Activated CD4-positive, alpha-beta T cell treated with anti-CD3 and anti-CD28 coated beads, Interleukin-2, amount 10 ng/mL, durations not matched to agents 7 days and 5 days (primary cell): ENCODE measurements around the gene MT2A. TPM values are rescaled to one million over a fixed set of nuclear protein-coding genes. Genes with fewer than 3 reads are reported as not detected.

Source experiments
- CTCF ChIA-PET: fragments of 350-600 bp; sonication (Branson Sonifier 250); formaldehyde crosslinking; loops from one replicate; lab custom pipeline; 2021; ENCODE audit warnings: antibody characterized with exemption; lab: Charles Lee
- POLR2A ChIA-PET: fragments of 350-600 bp; sonication (Branson Sonifier 250); formaldehyde crosslinking; loops from one replicate; lab custom pipeline; 2021; ENCODE audit warnings: antibody characterized with exemption; lab: Charles Lee
- DNase-seq: peaks from one replicate; pipeline ENCODE4 v3.0.0-alpha.2; 2020
- H3K27ac Mint-ChIP-seq: one replicate; pipeline ENCODE4 v1.8.0; 2021; ENCODE audit warnings: mild to moderate bottlenecking, moderate library complexity, mixed read lengths
- H3K27me3 Mint-ChIP-seq: one replicate; pipeline ENCODE4 v1.8.0; 2021; ENCODE audit warnings: mixed read lengths
- H3K36me3 Mint-ChIP-seq: one replicate; pipeline ENCODE4 v1.8.0; 2021; ENCODE audit warnings: low read depth, mixed read lengths
- H3K4me1 Mint-ChIP-seq: one replicate; pipeline ENCODE4 v1.8.0; 2021; ENCODE audit warnings: mixed read lengths
- H3K4me3 Mint-ChIP-seq: one replicate; pipeline ENCODE4 v1.8.0; 2021; ENCODE audit warnings: mild to moderate bottlenecking, moderate library complexity, mixed read lengths
- H3K9me3 Mint-ChIP-seq: one replicate; pipeline ENCODE4 v1.8.0; 2021; ENCODE audit warnings: mixed read lengths
- total RNA-seq, 2 experiments: library from RNA; stranded (reverse); gene quantifications; one replicate each; pipeline ENCODE4 v1.2.3, GENCODE V29; 2021

Gene MT2A
- total RNA-seq, 2 experiments from 2014 or later: 146 to 268 TPM

DNA sequence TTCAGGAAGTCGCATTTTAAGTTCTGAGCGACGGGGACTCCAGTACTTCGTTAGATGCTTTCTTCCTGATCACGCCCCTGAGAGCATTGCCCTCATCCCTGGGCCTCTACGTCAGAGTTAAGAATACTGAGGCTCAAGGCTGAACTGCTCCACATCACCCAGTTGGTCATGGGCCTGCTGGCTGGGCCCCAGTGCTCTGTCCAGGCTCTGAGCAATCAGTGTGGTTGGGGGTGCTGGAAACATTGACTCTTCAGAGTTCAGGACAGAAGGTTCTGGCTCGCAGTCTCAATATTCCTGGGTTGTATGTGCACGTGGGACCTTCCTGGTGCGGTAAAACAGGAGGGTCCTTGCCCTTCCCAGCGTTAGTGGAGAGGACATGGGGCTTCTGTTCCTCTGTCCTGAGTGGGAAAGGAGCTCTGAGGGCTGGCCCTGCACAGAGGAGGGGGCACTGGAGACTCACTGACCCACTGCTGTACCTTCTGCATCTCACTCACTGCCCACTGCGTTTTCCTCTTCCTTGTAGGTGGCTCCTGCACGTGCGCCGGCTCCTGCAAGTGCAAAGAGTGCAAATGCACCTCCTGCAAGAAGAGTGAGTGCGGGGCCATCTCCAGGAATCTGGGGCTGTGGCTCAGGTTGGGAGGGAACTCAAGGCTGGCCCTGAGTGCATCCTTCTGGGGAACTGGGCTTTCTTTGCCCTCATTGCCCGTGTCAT, 17.7 kb downstream of the MT2A start:
- Mint-ChIP-seq H3K4me1 (peaks cover 26% of the 10 kb centered on the region), H3K36me3 (no peaks in the 10 kb centered on the region), H3K4me3 (peak overlapping the region; percentile 90), H3K27me3 (peaks cover 28% of the 10 kb centered on the region), H3K9me3 (no peaks in the 10 kb centered on the region), H3K27ac (peak overlapping the region; percentile 89)
- CTCF ChIA-PET: interaction anchor here (0.8 to 3.3 kb wide), 4 partner anchors 14 to 78 kb away, joined by 3 to 11 read pairs (median 4); no protein-coding TSS in a partner anchor
- POLR2A ChIA-PET: interaction anchor here (0.7 to 1.3 kb wide), 2 partner anchors 16 to 18 kb away, joined by 3 read pairs; partner anchors contain the start of gene MT2A
- no peak for DNase-seq

DNA sequence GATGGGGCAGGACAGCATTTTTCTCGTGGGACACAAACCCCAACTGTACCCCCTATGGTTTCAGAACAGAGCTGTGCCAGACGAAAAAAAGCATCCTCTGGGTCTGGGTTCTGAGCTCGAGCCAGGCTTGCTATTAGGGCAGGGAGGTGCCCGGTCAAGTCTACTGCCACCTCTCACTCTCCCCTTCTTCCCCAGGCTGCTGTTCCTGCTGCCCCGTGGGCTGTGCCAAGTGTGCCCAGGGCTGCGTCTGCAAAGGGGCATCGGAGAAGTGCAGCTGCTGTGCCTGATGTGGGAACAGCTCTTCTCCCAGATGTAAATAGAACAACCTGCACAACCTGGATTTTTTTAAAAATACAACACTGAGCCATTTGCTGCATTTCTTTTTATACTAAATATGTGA, 18.3 kb downstream of the MT2A start:
- Mint-ChIP-seq H3K4me3 (peak overlapping the region; percentile 90), H3K9me3 (no peaks in the 10 kb centered on the region), H3K4me1 (peaks cover 27% of the 10 kb centered on the region), H3K27ac (no peak overlapping the region), H3K27me3 (peaks cover 32% of the 10 kb centered on the region), H3K36me3 (no peaks in the 10 kb centered on the region)
- ChIA-PET CTCF (interaction anchor here (3.3 kb wide), 1 partner anchor 15 kb away, joined by 11 read pairs; no protein-coding TSS in a partner anchor), POLR2A (interaction anchor here (1.3 kb wide), 1 partner anchor 18 kb away, joined by 3 read pairs; the partner anchor contains the start of gene MT2A)
- no peak for DNase-seq

DNA sequence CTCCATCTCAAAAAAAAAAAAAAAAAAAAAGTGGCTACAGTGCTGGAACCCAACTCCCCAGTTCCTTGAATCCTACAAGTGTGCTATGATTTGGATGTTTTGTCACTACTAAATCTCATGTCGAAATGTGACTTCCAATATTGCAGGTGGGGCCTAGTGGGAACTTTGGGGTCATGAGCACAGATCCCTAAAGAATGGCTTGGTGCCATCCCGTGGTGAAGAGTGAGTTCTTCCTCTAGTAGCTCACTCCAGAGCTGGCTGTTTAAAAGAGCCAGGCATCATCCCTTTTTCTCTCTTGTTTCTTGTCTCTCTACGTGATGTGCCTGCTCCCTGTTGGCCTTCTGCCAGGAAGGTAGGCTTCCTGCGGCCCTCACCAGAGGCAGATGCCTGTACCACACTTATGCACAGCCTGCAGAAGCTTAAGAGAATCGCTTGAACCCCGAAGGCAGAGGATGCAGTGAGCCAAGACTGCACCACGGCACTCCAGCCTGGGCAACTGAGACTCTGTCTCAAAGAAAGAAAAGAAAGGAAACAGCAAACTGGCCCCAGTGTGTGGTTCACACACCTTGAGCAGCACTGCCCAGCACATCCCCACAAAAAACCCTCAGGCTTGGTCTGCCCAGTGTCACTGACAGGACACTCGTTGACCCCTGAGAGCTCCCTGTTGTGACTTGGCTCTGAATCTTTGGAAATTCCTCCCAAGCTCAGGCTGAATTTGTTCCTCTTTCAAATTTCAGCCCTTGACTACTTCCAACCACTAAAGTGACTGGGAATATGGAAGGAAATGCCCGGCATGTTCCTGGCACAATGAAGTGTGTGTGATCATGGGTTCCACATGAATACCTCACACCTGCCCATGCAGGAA, 20.3 kb downstream of the MT2A start:
- Mint-ChIP-seq H3K36me3 (no peaks in the 10 kb centered on the region), H3K4me3 (no peak overlapping the region), H3K4me1 (peaks cover 35% of the 10 kb centered on the region), H3K27me3 (peaks cover 44% of the 10 kb centered on the region), H3K9me3 (no peaks in the 10 kb centered on the region), H3K27ac (no peak overlapping the region)
- POLR2A ChIA-PET: no interaction called here
- no peak for DNase-seq
- CTCF ChIA-PET: interaction anchor here (1.2 to 1.4 kb wide), 2 partner anchors 12 to 15 kb away, joined by 4 read pairs; no protein-coding TSS in a partner anchor

DNA sequence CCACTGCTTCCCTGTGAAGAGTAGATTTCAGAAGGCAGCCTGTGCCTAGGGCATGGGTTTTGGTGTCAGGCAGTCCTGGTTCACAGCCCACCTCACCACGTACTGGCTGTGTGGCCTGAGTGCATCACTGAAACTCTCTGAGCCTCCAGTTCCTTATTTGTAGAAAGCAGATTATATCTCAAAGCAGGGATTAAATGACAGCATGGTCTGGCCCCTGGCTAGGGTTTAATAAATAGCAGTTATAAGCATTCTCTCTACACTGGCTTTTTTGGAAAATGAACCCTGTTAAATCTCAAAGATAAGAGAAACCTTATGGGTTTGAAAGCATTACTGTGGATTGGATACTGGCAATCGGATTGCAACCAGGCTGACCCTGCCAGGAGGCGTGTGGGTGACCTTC, 21.1 kb downstream of the MT2A start:
- Mint-ChIP-seq H3K27ac (no peak overlapping the region), H3K9me3 (no peaks in the 10 kb centered on the region), H3K4me1 (peaks cover 32% of the 10 kb centered on the region), H3K4me3 (no peak overlapping the region), H3K36me3 (no peaks in the 10 kb centered on the region), H3K27me3 (peaks cover 52% of the 10 kb centered on the region)
- no peak for DNase-seq
- ChIA-PET CTCF (interaction anchor here (1.2 to 1.6 kb wide), 3 partner anchors 14 to 66 kb away, joined by 3 to 6 read pairs (median 4); no protein-coding TSS in a partner anchor), POLR2A (no interaction called here)

DNA sequence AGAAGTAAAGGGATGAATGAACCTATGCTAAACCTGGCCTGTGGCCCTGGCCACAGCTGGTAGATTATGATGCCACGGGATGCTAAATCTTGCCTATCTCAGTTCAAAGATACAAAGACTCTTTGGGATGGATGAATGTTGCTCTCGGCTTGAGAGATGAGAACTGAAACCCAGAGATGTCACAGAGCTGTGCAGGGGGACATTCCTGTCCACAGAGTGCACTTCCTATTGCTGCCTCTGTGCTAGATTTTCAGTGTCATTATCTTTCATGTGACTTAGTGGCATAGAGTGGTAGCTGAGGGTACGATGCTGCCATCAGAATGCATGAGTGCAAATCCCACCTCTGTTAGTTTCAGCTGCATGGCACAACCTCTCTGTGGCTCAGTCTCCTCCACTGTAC, 21.8 kb downstream of the MT2A start:
- H3K27me3 Mint-ChIP-seq: peaks cover 56% of the 10 kb centered on the region
- POLR2A ChIA-PET: interaction anchor here (0.6 kb wide), 1 partner anchor 35 kb away, joined by 5 read pairs; no protein-coding TSS in a partner anchor
- no peak for DNase-seq
- no peaks in the 10 kb centered on the region for H3K9me3 Mint-ChIP-seq
- H3K4me3 Mint-ChIP-seq: no peak overlapping the region
- peaks cover 3% of the 10 kb centered on the region for H3K36me3 Mint-ChIP-seq
- peaks cover 32% of the 10 kb centered on the region for H3K4me1 Mint-ChIP-seq
- CTCF ChIA-PET: interaction anchor here (0.9 to 1.6 kb wide), 4 partner anchors 9 to 65 kb away, joined by 3 to 6 read pairs (median 3); no protein-coding TSS in a partner anchor
- H3K27ac Mint-ChIP-seq: no peak overlapping the region

DNA sequence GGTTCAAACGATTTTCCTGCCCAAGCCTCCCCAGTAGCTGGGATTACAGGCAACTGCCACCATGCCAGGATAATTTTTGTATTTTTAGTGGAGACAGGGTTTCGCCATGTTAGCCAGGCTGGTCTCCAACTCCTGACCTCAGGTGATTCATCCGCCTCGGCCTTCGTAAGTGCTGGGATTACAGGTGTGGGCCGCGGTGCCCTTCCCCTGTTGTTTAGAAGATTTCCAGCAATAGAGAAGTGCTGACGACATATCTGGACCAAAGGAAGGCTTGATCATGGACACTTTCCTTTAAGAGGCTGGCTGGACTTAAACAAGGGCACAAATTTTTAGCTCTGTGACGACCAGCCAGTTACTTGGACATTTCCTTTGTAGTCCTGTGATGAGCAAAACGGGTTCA, 22.8 kb downstream of the MT2A start:
- no peak overlapping the region for H3K27ac Mint-ChIP-seq
- no peaks in the 10 kb centered on the region for H3K9me3 Mint-ChIP-seq
- CTCF ChIA-PET: interaction anchor here (1.0 to 1.6 kb wide), 2 partner anchors 12 to 15 kb away, joined by 3 to 6 read pairs; no protein-coding TSS in a partner anchor
- no peak for DNase-seq
- peaks cover 33% of the 10 kb centered on the region for H3K4me1 Mint-ChIP-seq
- H3K4me3 Mint-ChIP-seq: no peak overlapping the region
- H3K36me3 Mint-ChIP-seq: peaks cover 4% of the 10 kb centered on the region
- peaks cover 64% of the 10 kb centered on the region for H3K27me3 Mint-ChIP-seq
- POLR2A ChIA-PET: no interaction called here

DNA sequence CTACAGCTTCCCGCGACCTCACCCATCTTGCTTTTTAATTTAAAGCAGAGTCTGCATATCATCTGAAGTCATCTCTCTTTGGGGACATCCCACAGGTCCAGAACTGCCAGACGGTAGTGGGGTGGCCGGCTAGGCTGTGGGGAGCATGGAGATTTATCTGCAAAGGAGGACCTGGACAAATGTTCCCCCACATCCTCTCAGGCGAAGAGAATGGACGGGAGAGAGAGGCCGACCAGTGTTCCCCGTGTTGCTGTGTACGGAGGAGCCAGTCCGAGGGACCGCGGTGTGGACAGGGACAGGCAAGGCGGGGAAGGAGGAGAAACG, 23.4 kb downstream of the MT2A start:
- H3K4me1 Mint-ChIP-seq: peaks cover 32% of the 10 kb centered on the region
- POLR2A ChIA-PET: no interaction called here
- CTCF ChIA-PET: interaction anchor here (1.0 kb wide), 1 partner anchor 14 kb away, joined by 3 read pairs; no protein-coding TSS in a partner anchor

DNA sequence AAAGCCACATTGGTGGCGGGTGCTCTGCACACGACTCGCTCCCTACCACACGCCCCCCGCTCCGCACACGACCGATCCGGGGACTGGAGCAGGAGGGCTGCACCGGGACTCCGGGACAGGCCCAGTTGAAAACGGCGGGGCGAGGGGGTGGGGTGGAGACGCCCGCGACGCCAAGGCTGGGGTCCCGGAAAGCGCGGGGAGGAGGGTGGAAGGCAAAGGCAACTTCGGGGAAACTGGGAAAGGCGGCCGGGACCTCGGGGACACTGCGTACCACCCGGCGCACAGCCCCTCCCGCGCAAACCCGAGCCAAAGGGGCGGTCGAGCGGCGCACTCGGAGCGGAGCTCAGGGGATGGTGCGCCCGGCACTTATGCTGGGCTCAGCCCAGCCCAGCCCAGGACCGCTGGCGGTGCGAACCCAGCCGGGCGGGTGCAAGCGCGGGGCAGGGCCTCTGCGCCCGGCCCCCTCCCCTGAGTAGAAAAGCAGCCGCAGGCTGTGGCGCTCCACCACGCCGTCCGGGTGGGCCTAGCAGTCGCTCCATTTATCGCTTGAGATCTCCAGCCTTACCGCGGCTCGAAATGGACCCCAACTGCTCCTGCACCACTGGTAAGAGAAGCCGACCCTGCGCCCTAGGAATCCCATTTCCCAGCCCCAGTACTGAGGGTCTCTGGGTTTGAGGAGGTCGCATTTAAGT, 23.9 kb downstream of the MT2A start, which contains the start of gene MT1M:
MT1M (plus strand) TSS at position 504 of the 692 bp plus-strand sequence; CDS start at position 577, 73 bp downstream.
- ChIA-PET CTCF (interaction anchor here (1.0 kb wide), 1 partner anchor 14 kb away, joined by 3 read pairs; no protein-coding TSS in a partner anchor), POLR2A (no interaction called here)
- no peak for DNase-seq
- H3K4me3 Mint-ChIP-seq: peak within 1 kb of the TSS; percentile 50
- no peaks in the 10 kb centered on the region for H3K9me3 Mint-ChIP-seq
- no peak within 1 kb of the TSS for H3K27ac Mint-ChIP-seq
- H3K4me1 Mint-ChIP-seq: peaks cover 30% of the 10 kb centered on the region
- H3K36me3 Mint-ChIP-seq: peaks cover 4% of the 10 kb centered on the region
- peaks cover 74% of the 10 kb centered on the region for H3K27me3 Mint-ChIP-seq

More for the DNA sequence above, 23.4 kb downstream of the MT2A start:
- Mint-ChIP-seq H3K9me3 (no peaks in the 10 kb centered on the region), H3K27ac (no peak overlapping the region), H3K27me3 (peaks cover 69% of the 10 kb centered on the region), H3K36me3 (peaks cover 4% of the 10 kb centered on the region), H3K4me3 (peak overlapping the region; percentile 50)
- no peak for DNase-seq

DNA sequence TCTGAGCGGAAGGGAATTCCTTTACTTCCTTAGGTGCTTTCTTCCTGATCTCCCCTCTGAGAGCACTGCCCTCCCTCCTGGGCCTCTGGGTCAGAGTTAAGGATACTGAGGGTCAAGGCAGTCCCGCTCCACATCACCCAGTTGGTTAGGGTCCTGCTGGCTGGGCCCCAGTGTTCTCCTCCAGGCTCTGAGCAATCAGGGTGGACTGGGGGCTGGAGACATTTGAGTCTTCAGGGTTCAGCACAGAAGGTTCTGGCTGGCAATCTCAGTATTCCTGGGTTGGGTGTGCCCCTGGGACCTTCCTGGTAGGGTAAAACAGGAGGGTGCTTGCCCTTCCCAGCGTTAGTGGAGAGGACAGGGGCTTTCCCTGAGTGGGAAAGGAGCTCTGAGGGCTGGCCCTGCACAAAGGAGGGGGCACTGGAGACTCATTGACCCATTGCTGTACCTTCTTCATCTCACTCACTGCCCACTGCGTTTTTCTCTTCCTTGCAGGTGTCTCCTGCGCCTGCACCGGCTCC, 24.5 kb downstream of the MT2A start:
- CTCF ChIA-PET: interaction anchor here (0.6 kb wide), 1 partner anchor 1443 kb away, joined by 4 read pairs; no protein-coding TSS in a partner anchor
- H3K27ac Mint-ChIP-seq: no peak overlapping the region

DNA sequence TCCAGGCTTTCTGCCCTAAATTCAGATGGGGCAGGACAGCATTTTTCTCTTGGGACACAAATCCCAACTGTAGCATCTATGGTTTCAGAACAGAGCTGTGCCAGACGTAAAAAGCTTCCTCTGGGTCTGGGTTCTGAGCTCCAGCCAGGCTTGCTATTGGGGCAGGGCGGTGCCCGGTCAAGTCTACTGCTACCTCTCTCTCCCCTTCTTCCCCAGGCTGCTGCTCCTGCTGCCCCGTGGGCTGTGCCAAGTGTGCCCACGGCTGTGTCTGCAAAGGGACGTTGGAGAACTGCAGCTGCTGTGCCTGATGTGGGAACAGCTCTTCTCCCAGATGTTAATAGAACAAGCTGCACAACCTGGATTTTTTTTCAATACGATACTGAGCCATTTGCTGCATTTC, 25.2 kb downstream of the MT2A start:
- Mint-ChIP-seq H3K4me1 (peaks cover 37% of the 10 kb centered on the region), H3K27ac (no peak overlapping the region), H3K9me3 (no peaks in the 10 kb centered on the region), H3K27me3 (peaks cover 83% of the 10 kb centered on the region), H3K4me3 (no peak overlapping the region), H3K36me3 (peaks cover 4% of the 10 kb centered on the region)
- CTCF ChIA-PET: interaction anchor here (0.6 kb wide), 1 partner anchor 1442 kb away, joined by 4 read pairs; no protein-coding TSS in a partner anchor
- no peak for DNase-seq
- POLR2A ChIA-PET: no interaction called here

More for the DNA sequence above, 24.5 kb downstream of the MT2A start:
- POLR2A ChIA-PET: no interaction called here
- Mint-ChIP-seq H3K27me3 (peaks cover 80% of the 10 kb centered on the region), H3K9me3 (no peaks in the 10 kb centered on the region), H3K4me3 (peak overlapping the region; percentile 34), H3K36me3 (peaks cover 4% of the 10 kb centered on the region), H3K4me1 (peaks cover 33% of the 10 kb centered on the region)
- DNase-seq: no peak

DNA sequence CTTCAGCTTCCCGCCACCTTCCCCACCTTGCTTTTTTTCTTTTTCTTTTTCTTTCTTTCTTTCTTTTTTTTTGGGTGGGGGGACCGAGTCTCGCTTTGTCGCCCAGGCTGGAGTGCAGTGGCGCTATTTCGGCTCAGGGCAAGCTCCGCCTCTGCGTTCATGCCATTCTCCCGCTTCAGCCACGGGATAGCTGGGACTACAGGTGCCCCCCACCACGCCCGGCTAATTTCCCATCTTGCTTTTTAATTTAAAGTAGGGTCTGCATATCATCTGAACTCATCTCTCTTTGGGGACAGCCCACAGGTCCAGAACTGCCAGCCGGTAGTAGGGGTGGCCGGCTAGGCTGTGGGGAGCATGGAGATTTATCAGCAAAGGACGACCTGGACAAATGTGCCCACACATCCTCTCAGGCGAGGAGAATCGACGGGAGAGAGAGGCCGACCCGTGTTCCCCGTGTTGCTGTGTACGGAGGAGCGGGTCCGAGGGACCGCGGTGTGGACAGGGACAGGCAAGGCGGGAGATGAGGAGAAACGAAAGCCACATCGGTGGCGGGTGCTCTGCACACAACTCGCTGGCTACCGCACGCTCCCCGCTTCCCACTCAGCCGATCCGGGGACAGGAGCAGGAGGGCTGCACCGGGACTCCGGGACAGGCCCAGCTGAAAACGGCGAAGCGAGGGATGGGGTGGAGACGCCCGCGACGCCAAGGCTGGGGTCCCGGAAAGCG, 26.5 kb downstream of the MT2A start:
- peak overlapping the region; percentile 63 for H3K4me3 Mint-ChIP-seq
- H3K9me3 Mint-ChIP-seq: no peaks in the 10 kb centered on the region
- POLR2A ChIA-PET: interaction anchor here (0.6 kb wide), 1 partner anchor 61 kb away, joined by 3 read pairs; no protein-coding TSS in a partner anchor
- H3K27me3 Mint-ChIP-seq: peaks cover 90% of the 10 kb centered on the region
- H3K27ac Mint-ChIP-seq: no peak overlapping the region
- peaks cover 37% of the 10 kb centered on the region for H3K4me1 Mint-ChIP-seq
- H3K36me3 Mint-ChIP-seq: peaks cover 4% of the 10 kb centered on the region
- DNase-seq: no peak
- CTCF ChIA-PET: interaction anchor here (0.8 to 1.0 kb wide), 2 partner anchors 9 to 23 kb away, joined by 3 to 6 read pairs; no protein-coding TSS in a partner anchor
